IMR-90 (cell line): ENCODE data around the gene MAP3K1. TPM values are rescaled to one million over a fixed set of nuclear protein-coding genes. Genes with fewer than 3 reads are reported as not detected.

Source experiments
- ATAC-seq: fragments of 200-7000 bp; cut with Tn5 transposase; 2 replicates; pipeline ENCODE4 v1.9.1; 2020; ENCODE audit warnings: low read depth, mild to moderate bottlenecking, moderate library complexity
- BruUV-seq: library from RNA; stranded (reverse); fragments of 400-500 nt; replicated peaks from 2 replicates; lab custom pipeline; 2021; lab: Mats Ljungman, UMichigan
- CTCF ChIA-PET: fragments of 300-600 bp; formaldehyde crosslinking; extraction: SDS; loops from one replicate; lab custom pipeline; 2021; ENCODE audit warnings: antibody characterized with exemption; lab: Yijun Ruan, JAX
- POLR2A ChIA-PET: fragments of 300-600 bp; sonication (Branson Sonifier 250); formaldehyde crosslinking; loops from one replicate; lab custom pipeline; 2022; ENCODE audit warnings: antibody characterized with exemption; ENCODE audit not compliant: unreplicated experiment; lab: Charles Lee
- DNase-seq: peaks from one replicate; pipeline ENCODE4 v3.0.0; 2013
- H2AFZ ChIP-seq: replicated peaks from 2 replicates; pipeline ENCODE3; 2013; ENCODE audit warnings: low read length, mild to moderate bottlenecking; ENCODE audit not compliant: poor library complexity
- H2AK5ac ChIP-seq: 2 replicates; pipeline ENCODE4 v1.6.1; 2013; ENCODE audit warnings: low read depth, low read length, inconsistent platforms
- H2AK9ac ChIP-seq: replicated peaks from 2 replicates; pipeline ENCODE3; 2013; ENCODE audit warnings: mild to moderate bottlenecking, low read depth, low read length, moderate library complexity; ENCODE audit not compliant: poor library complexity
- H2BK120ac ChIP-seq: 2 replicates; pipeline ENCODE4 v1.6.1; 2013; ENCODE audit warnings: low read depth, low read length, inconsistent platforms
- H2BK15ac ChIP-seq: 3 replicates; pipeline ENCODE4 v1.6.1; 2013; ENCODE audit warnings: low read depth, low read length, inconsistent platforms
- H2BK20ac ChIP-seq: 2 replicates; pipeline ENCODE4 v1.6.1; 2013; ENCODE audit warnings: low read depth, mild to moderate bottlenecking, inconsistent platforms, low read length, moderate library complexity
- H2BK5ac ChIP-seq: 2 replicates; pipeline ENCODE4 v1.6.1; 2013; ENCODE audit warnings: mild to moderate bottlenecking, low read depth, low read length, inconsistent platforms; ENCODE audit not compliant: poor library complexity, severe bottlenecking
- H3K14ac ChIP-seq: replicated peaks from 2 replicates; pipeline ENCODE4 v1.6.1; 2013; ENCODE audit warnings: low read depth, low read length, inconsistent platforms
- H3K18ac ChIP-seq: 2 replicates; pipeline ENCODE4 v1.6.1; 2013; ENCODE audit warnings: low read depth, low read length, control low read depth
- H3K23ac ChIP-seq: 2 replicates; pipeline ENCODE4 v1.6.1; 2013; ENCODE audit warnings: low read depth, low read length, inconsistent platforms
- H3K27ac ChIP-seq: 2 replicates; pipeline ENCODE4 v1.5.1; 2013; ENCODE audit warnings: mild to moderate bottlenecking, control low read depth, low read length; ENCODE audit not compliant: insufficient read depth
- H3K27me3 ChIP-seq: 2 replicates; pipeline ENCODE4 v1.6.1; 2013; ENCODE audit warnings: low read length; ENCODE audit not compliant: control insufficient read depth, insufficient read depth
- H3K36me3 ChIP-seq: 2 replicates; pipeline ENCODE4 v1.6.1; 2013; ENCODE audit warnings: low read length, mixed read lengths; ENCODE audit not compliant: control insufficient read depth, insufficient read depth
- H3K4ac ChIP-seq: 2 replicates; pipeline ENCODE4 v1.6.1; 2013; ENCODE audit warnings: low read depth, low read length, inconsistent platforms
- H3K4me1 ChIP-seq: 2 replicates; pipeline ENCODE4 v1.6.1; 2013; ENCODE audit warnings: low read length, mixed read lengths; ENCODE audit not compliant: control insufficient read depth, insufficient read depth
- H3K4me2 ChIP-seq: 2 replicates; pipeline ENCODE4 v1.6.1; 2013; ENCODE audit warnings: low read depth, mild to moderate bottlenecking, control low read depth, low read length, moderate library complexity
- H3K4me3 ChIP-seq: 2 replicates; pipeline ENCODE4 v1.5.1; 2013; ENCODE audit warnings: low read depth, mild to moderate bottlenecking, control low read depth, low read length, moderate library complexity; ENCODE audit not compliant: insufficient read depth
- H3K56ac ChIP-seq: 2 replicates; pipeline ENCODE4 v1.6.1; 2013; ENCODE audit warnings: low read length, inconsistent platforms; ENCODE audit not compliant: insufficient read depth; ENCODE audit errors: extremely low read depth
- H3K79me1 ChIP-seq, 2 experiments: 2 replicates each; pipeline ENCODE4 v1.6.1; 2013; ENCODE audit warnings: low read length in 2 of 2, inconsistent platforms in 1 of 2, low read depth in 1 of 2
- H3K9ac ChIP-seq: 2 replicates; pipeline ENCODE4 v1.6.1; 2013; ENCODE audit warnings: low read depth, low read length, control low read depth
- H3K9me1 ChIP-seq: 2 replicates; pipeline ENCODE4 v1.6.1; 2013; ENCODE audit warnings: low read length, inconsistent platforms; ENCODE audit not compliant: insufficient read depth
- H3K9me3 ChIP-seq: 2 replicates; pipeline ENCODE4 v1.6.1; 2013; ENCODE audit warnings: low read length; ENCODE audit not compliant: control insufficient read depth, insufficient read depth
- H4K20me1 ChIP-seq: 2 replicates; pipeline ENCODE4 v1.6.1; 2013; ENCODE audit warnings: low read length, inconsistent platforms; ENCODE audit not compliant: insufficient read depth
- H4K5ac ChIP-seq: 2 replicates; pipeline ENCODE4 v1.6.1; 2013; ENCODE audit warnings: mild to moderate bottlenecking, low read depth, low read length, control low read depth
- H4K8ac ChIP-seq, 2 experiments: 2 replicates each; pipeline ENCODE4 v1.6.1; 2013; ENCODE audit warnings: low read depth in 2 of 2, low read length in 2 of 2, control low read depth in 1 of 2, inconsistent platforms in 1 of 2
- H4K91ac ChIP-seq: 2 replicates; pipeline ENCODE4 v1.6.1; 2013; ENCODE audit warnings: low read depth, low read length, inconsistent platforms; ENCODE audit not compliant: insufficient read depth
- BHLHE40 ChIP-seq: fragments of 150-350 bp; IDR thresholded peaks from 2 replicates; pipeline ENCODE4 v1.6.1; 2016; ENCODE audit warnings: mild to moderate bottlenecking, low read depth, low read length
- CEBPB ChIP-seq: IDR thresholded peaks from 2 replicates; pipeline ENCODE4 v1.6.1; 2012; ENCODE audit warnings: low read depth, low read length, improper control_type of control experiment
- CHD1 ChIP-seq: IDR thresholded peaks from 2 replicates; pipeline ENCODE4 v1.6.1; 2012; ENCODE audit warnings: low read depth, low read length, improper control_type of control experiment
- FOS ChIP-seq: fragments of 150-350 bp; IDR thresholded peaks from 2 replicates; pipeline ENCODE4 v1.6.1; 2016; ENCODE audit warnings: low read depth, low read length
- MAFK ChIP-seq: IDR thresholded peaks from 2 replicates; pipeline ENCODE4 v1.6.1; 2012; ENCODE audit warnings: low read depth, low read length, improper control_type of control experiment
- MXI1 ChIP-seq: IDR thresholded peaks from 2 replicates; pipeline ENCODE4 v1.6.1; 2012; ENCODE audit warnings: low read depth, mild to moderate bottlenecking, low read length, moderate library complexity, borderline replicate concordance
- NFE2L2 ChIP-seq: fragments of 150-350 bp; IDR thresholded peaks from 2 replicates; pipeline ENCODE4 v1.6.1; 2016; ENCODE audit warnings: low read depth, mild to moderate bottlenecking, low read length
- POLR2A ChIP-seq: IDR thresholded peaks from 2 replicates; pipeline ENCODE4 v1.6.1; 2012; ENCODE audit warnings: mild to moderate bottlenecking, low read depth, low read length
- RAD21 ChIP-seq: IDR thresholded peaks from 2 replicates; pipeline ENCODE4 v1.6.1; 2012; ENCODE audit warnings: low read length, improper control_type of control experiment
- RCOR1 ChIP-seq: IDR thresholded peaks from 2 replicates; pipeline ENCODE4 v1.6.1; 2012; ENCODE audit warnings: mild to moderate bottlenecking, low read length, improper control_type of control experiment; ENCODE audit not compliant: insufficient replicate concordance
- RFX5 ChIP-seq: IDR thresholded peaks from 2 replicates; pipeline ENCODE4 v1.8.0; 2012; ENCODE audit warnings: low read depth, mild to moderate bottlenecking, low read length, moderate library complexity
- WGBS, 2 experiments: methylation state at CpG; one replicate each; pipeline versions ENCODE4 v1.1.5 to v1.1.7; 2013; ENCODE audit warnings: missing lambda C conversion rate in 2 of 2; ENCODE audit not compliant: insufficient read length in 1 of 2; ENCODE audit errors: extremely low coverage in 2 of 2; 5-methylcytosine and 5-hydroxymethylcytosine counted together
- dilution Hi-C: fragments of 300-500 bp; cut with HindIII; formaldehyde crosslinking; loops from one replicate; pipeline ENCODE4 v1.14.3; 2018; ENCODE audit warnings: low sequenced_read_pairs; ENCODE audit not compliant: unreplicated experiment
- in situ Hi-C: fragments of 300-500 bp; cut with MboI; formaldehyde crosslinking; loops from 3 replicates; pipeline ENCODE4 v1.14.3; 2019; ENCODE audit warnings: low sequenced_read_pairs, inconsistent platforms, mixed read lengths
- intact Hi-C: fragments of 100-400 bp; cut with micrococcal nuclease; formaldehyde crosslinking; loops from 2 replicates; pipeline ENCODE4 v1.10.0; 2022
- polyA plus RNA-seq, 3 experiments: library from polyadenylated mRNA; depleted of rRNA; stranded (reverse); fragments of >200 nt; gene quantifications; 2 replicates each; pipeline ENCODE4 v1.2.3, GENCODE V29; 2012; ENCODE audit warnings: low replicate concordance in 1 of 3
- total RNA-seq: library from RNA; depleted of rRNA; stranded (reverse); fragments of >200 nt; gene quantifications from 2 replicates; pipeline ENCODE4 v1.2.3, GENCODE V29; 2012
- TF ChIP-seq, protein P1 (sequence below): fragments of 150-350 bp; IDR thresholded peaks from 2 replicates; pipeline ENCODE4 v1.6.1; 2017; ENCODE audit warnings: mild to moderate bottlenecking, antibody characterized with exemption, low read length, low read depth
- TF ChIP-seq, protein P2 (sequence below): fragments of 150-350 bp; IDR thresholded peaks from 2 replicates; pipeline ENCODE4 v1.6.1; 2016; ENCODE audit warnings: low read depth, mild to moderate bottlenecking, low read length, moderate library complexity, borderline replicate concordance
- TF ChIP-seq, protein P3 (sequence below): conservative IDR thresholded peaks from 2 replicates; pipeline ENCODE4 v1.5.1; 2012; ENCODE audit warnings: mild to moderate bottlenecking, low read depth, low read length, improper control_type of control experiment

The MAP3K1 gene
- total and polyA plus RNA-seq, 2 of the 4 experiments (the other 2 are of a cell fraction), result 3.8 to 18.8 TPM

DNA sequence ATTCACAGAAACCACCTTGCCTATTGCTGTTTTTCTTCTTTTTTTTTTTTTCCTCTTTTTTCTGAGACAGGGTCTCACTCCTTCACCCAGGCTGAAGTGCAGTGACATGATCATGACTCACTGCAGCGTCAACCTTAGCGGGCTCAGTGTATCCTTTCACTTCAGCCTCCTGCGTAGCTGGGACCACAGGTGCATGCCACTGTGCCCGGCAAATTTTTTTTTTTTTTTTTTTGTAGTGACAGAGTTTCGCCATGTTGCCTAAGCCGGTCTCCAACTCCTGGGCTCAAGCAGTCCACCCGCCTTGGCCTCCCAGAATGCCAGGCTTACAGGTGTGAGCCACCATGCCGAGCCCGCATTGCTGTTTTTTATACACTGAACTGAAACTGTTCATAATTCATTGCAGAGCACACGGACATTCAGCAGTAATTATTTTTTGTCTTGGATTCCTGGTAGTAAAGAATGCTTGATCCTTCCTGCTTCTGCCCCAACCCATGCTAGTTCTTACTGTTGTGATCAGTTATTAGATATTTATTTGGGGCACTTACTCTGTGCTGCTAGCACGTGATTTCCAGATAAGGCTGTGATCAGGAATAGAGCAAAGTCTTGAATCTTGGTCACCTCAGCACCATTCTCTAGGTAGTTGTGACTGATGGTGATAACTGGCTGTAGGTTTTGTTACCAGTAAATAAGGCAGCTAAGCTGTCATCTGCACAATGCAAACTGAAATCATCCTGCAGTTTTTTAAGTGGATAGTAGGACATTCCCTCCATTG is 14.0 kb downstream of the MAP3K1 start:
- Histone ChIP-seq H4K20me1 (peaks cover 76% of the 10 kb centered on the region), H4K91ac (no peak overlapping the region), H2BK5ac (no peak overlapping the region), H4K5ac (no peak overlapping the region; the same call in 1 of the 2 replicates), H2BK120ac (no peak overlapping the region), H3K9me3 (no peaks in the 10 kb centered on the region), H3K36me3 (peaks cover 3% of the 10 kb centered on the region; the same call in 1 of the 2 replicates), H3K27me3 (no peaks in the 10 kb centered on the region), H2BK20ac (no peak overlapping the region), H3K56ac (no peak overlapping the region), H3K27ac (no peak overlapping the region), H3K9ac (no peak overlapping the region; the same call in 1 of the 2 replicates), H3K4me3 (no peak overlapping the region), H2AK5ac (no peak overlapping the region), H2AK9ac (no peak overlapping the region), H3K4ac (no peak overlapping the region), H3K18ac (no peak overlapping the region), H3K4me1 (peaks cover 18% of the 10 kb centered on the region), H2AFZ (no peak overlapping the region), H2BK15ac (no peak overlapping the region), H3K14ac (0 out of 2 replicates have a peak overlapping the region, but pooled peaks have one; percentile 29), H3K9me1 (peaks cover 28% of the 10 kb centered on the region), H4K8ac (peak overlapping the region in 1 of 2 experiments; percentile 65; a peak in 2 of 4 replicates), H3K79me1 (peaks cover 33 to 71% of the 10 kb centered on the region in 2 experiments), H3K23ac (peak overlapping the region; percentile 69; the same call in 1 of the 2 replicates), H3K4me2 (peak overlapping the region; percentile 35; the same call in 1 of the 2 replicates)
- dilution Hi-C loops (no loop called here), in situ Hi-C loops (no loop called here), intact Hi-C loops (no loop called here)
- BruUV-seq, result no TSS peak
- DNase-seq, result peak; percentile 52
- CTCF ChIA-PET, result interaction anchor here (0.7 to 1.3 kb wide), 4 partner anchors 9 to 926 kb away, joined by 3 to 12 read pairs (median 4); no protein-coding TSS in a partner anchor
- POLR2A ChIA-PET, result no interaction called here
- 88% methylated on average over 3 of the region's 11 CpGs; no CpG with 5 or more reads in 1 of the 2 experiments for whole genome bisulfite sequencing, 2 experiments
- ATAC-seq, result no peak
- TF ChIP-seq RFX5 (no peak), POLR2A (no peak), FOS (no peak), NFE2L2 (no peak), MAFK (no peak), CEBPB (no peak), BHLHE40 (no peak), MXI1 (no peak), RCOR1 (no peak), RAD21 (no peak), CHD1 (no peak)
- TF ChIP-seq, protein P1, sequence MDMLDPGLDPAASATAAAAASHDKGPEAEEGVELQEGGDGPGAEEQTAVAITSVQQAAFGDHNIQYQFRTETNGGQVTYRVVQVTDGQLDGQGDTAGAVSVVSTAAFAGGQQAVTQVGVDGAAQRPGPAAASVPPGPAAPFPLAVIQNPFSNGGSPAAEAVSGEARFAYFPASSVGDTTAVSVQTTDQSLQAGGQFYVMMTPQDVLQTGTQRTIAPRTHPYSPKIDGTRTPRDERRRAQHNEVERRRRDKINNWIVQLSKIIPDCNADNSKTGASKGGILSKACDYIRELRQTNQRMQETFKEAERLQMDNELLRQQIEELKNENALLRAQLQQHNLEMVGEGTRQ, result no peak
- TF ChIP-seq, protein P2, sequence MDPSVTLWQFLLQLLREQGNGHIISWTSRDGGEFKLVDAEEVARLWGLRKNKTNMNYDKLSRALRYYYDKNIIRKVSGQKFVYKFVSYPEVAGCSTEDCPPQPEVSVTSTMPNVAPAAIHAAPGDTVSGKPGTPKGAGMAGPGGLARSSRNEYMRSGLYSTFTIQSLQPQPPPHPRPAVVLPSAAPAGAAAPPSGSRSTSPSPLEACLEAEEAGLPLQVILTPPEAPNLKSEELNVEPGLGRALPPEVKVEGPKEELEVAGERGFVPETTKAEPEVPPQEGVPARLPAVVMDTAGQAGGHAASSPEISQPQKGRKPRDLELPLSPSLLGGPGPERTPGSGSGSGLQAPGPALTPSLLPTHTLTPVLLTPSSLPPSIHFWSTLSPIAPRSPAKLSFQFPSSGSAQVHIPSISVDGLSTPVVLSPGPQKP, result no peak
- TF ChIP-seq, protein P3, sequence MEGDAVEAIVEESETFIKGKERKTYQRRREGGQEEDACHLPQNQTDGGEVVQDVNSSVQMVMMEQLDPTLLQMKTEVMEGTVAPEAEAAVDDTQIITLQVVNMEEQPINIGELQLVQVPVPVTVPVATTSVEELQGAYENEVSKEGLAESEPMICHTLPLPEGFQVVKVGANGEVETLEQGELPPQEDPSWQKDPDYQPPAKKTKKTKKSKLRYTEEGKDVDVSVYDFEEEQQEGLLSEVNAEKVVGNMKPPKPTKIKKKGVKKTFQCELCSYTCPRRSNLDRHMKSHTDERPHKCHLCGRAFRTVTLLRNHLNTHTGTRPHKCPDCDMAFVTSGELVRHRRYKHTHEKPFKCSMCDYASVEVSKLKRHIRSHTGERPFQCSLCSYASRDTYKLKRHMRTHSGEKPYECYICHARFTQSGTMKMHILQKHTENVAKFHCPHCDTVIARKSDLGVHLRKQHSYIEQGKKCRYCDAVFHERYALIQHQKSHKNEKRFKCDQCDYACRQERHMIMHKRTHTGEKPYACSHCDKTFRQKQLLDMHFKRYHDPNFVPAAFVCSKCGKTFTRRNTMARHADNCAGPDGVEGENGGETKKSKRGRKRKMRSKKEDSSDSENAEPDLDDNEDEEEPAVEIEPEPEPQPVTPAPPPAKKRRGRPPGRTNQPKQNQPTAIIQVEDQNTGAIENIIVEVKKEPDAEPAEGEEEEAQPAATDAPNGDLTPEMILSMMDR, result no peak
